ENCODE results near the gene HEG1. TPM values are rescaled to one million over a fixed set of nuclear protein-coding genes. Genes with fewer than 3 reads are reported as not detected.

HEG1 gene
- total and polyA plus RNA-seq, 2 donors (not counting 3 experiments of a cell fraction or from before 2014, with no cell fraction given): 50.1 to 106 TPM

DNA sequence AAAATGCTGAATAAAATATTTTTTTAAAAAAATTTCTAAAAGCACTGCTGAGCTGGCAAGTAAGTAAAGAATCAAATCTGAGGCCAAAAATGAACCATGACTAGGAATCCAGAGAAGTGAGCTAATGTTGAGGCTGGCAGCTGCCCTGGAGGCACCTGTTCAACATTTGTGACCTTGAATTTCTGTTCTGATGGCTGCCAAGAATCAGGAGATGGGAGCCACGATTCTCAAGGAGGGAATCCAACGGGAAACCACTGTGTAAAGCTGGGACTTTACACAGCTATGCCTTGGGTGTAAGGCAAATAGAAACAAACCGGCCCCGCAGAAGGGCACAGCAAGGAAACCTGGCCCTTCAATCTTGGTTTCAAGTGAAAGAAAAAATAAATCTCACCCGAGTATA is 22.7 kb downstream of the HEG1 start:
- dilution Hi-C loops (cut with MboI; ENCODE audit: extremely low pct_ligation_motif_present, low sequenced_read_pairs): no loop called here
- peak; percentile 43 for FAIRE-seq
- Histone ChIP-seq H3K27ac (ENCODE audit: insufficient read depth, low read depth, low read length) (no peak overlapping the region), H3K27me3 (ENCODE audit: control insufficient read depth in 2 of 2, insufficient read depth in 2 of 2, low read length in 2 of 2) (no peaks in the 10 kb centered on the region), H3K9ac (replicated peaks; ENCODE audit: extremely low read depth, insufficient read depth, low read length) (no peak overlapping the region), H3K4me3 (replicated peaks in 1 of 3; ENCODE audit: insufficient read depth in 1 of 3, low read depth in 1 of 3, low read length in 3 of 3) (no peak overlapping the region), H3K36me3 (ENCODE audit: control insufficient read depth in 2 of 2, extremely low read depth in 1 of 2, insufficient read depth in 2 of 2, low read length in 2 of 2) (peaks cover 2 to 9% of the 10 kb centered on the region in 2 experiments), H4K20me1 (replicated peaks; ENCODE audit: control insufficient read depth, extremely low read depth, insufficient read depth, low read length) (peaks cover 3% of the 10 kb centered on the region), H3K4me2 (ENCODE audit: insufficient read depth, low read length) (no peak overlapping the region), H3K4me1 (ENCODE audit: control insufficient read depth, extremely low read depth, insufficient read depth, low read length) (peaks cover 14% of the 10 kb centered on the region), H3K9me1 (replicated peaks; ENCODE audit: control insufficient read depth, extremely low read depth, insufficient read depth, low read length) (no peaks in the 10 kb centered on the region), H3K79me2 (ENCODE audit: control insufficient read depth, insufficient read depth, low read length) (peaks cover 27% of the 10 kb centered on the region), H2AFZ (ENCODE audit: low read depth, low read length) (no peak overlapping the region), H3K9me3 (replicated peaks; ENCODE audit: control insufficient read depth, insufficient read depth, low read length) (no peaks in the 10 kb centered on the region)
- ChIA-PET POLR2A (no interaction called here), CTCF (interaction anchor here (1.5 to 2.0 kb wide), 4 partner anchors 9 to 117 kb away, joined by 3 to 7 read pairs (median 6); no protein-coding TSS in a partner anchor)
- intact Hi-C loops (cut with micrococcal nuclease): no loop called here
- DNase-seq (ENCODE audit: low read depth, low spot score): peak; percentile 42
- no TSS peak for BruUV-seq (replicated peaks)
- TF ChIP-seq, protein P1, sequence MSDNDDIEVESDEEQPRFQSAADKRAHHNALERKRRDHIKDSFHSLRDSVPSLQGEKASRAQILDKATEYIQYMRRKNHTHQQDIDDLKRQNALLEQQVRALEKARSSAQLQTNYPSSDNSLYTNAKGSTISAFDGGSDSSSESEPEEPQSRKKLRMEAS (IDR thresholded peaks at IDR 0.05; ENCODE audit: insufficient read depth, insufficient read length): no peak
- no peak for TF ChIP-seq MYC (IDR thresholded peaks at IDR 0.05; ENCODE audit: low read depth, low read length)
- TF ChIP-seq GATA2 (IDR thresholded peaks at IDR 0.05; ENCODE audit: insufficient read depth, insufficient read length, low read depth, low read length): no peak
- no peak for TF ChIP-seq EZH2 (IDR thresholded peaks at IDR 0.05; ENCODE audit: borderline replicate concordance, low read depth, low read length, severe bottlenecking)
- TF ChIP-seq, protein P2, sequence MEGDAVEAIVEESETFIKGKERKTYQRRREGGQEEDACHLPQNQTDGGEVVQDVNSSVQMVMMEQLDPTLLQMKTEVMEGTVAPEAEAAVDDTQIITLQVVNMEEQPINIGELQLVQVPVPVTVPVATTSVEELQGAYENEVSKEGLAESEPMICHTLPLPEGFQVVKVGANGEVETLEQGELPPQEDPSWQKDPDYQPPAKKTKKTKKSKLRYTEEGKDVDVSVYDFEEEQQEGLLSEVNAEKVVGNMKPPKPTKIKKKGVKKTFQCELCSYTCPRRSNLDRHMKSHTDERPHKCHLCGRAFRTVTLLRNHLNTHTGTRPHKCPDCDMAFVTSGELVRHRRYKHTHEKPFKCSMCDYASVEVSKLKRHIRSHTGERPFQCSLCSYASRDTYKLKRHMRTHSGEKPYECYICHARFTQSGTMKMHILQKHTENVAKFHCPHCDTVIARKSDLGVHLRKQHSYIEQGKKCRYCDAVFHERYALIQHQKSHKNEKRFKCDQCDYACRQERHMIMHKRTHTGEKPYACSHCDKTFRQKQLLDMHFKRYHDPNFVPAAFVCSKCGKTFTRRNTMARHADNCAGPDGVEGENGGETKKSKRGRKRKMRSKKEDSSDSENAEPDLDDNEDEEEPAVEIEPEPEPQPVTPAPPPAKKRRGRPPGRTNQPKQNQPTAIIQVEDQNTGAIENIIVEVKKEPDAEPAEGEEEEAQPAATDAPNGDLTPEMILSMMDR (IDR thresholded peaks at IDR 0.05; ENCODE audit: extremely low read depth in 1 of 2, insufficient read depth in 1 of 2, low read depth in 1 of 2, low read length in 2 of 2): no peak
- TF ChIP-seq JUN (IDR thresholded peaks at IDR 0.05; ENCODE audit: borderline replicate concordance, insufficient read depth, insufficient read length, low read depth): no peak
- no peak for TF ChIP-seq FOS (IDR thresholded peaks at IDR 0.05; ENCODE audit: borderline replicate concordance, insufficient read depth, low read length)
- no peak for TF ChIP-seq POLR2A (IDR thresholded peaks at IDR 0.05; ENCODE audit: low read depth, low read length)
